HG02759 (cell line): ENCODE measurements around the gene MPV17L2.

ENCODE experiments used
- ATAC-seq: cut with Tn5 transposase; IDR thresholded peaks from one replicate; pipeline ENCODE4 v1.9.1; 2021; ENCODE audit warnings: mild to moderate bottlenecking, moderate library complexity; ENCODE audit not compliant: unreplicated experiment

Gene MPV17L2

GRCh38 chr19:18160493-18160970 lies 32.5 kb upstream of the MPV17L2 start:
- ATAC-seq, result no peak

- ATAC-seq, result peak; percentile 79
These were observed 31.9 kb upstream of the MPV17L2 start for GRCh38 chr19:18160971-18161635.

GRCh38 chr19:18161636-18162002 lies 31.4 kb upstream of the MPV17L2 start:
- ATAC-seq, result no peak

GRCh38 chr19:18164072-18164471 lies 28.9 kb upstream of the MPV17L2 start:
- no peak for ATAC-seq

- ATAC-seq, result no peak
These were observed 27.0 kb upstream of the MPV17L2 start for GRCh38 chr19:18165794-18166544.

GRCh38 chr19:18167011-18167410 lies 26.0 kb upstream of the MPV17L2 start:
- no peak for ATAC-seq

- peak; percentile 32 for ATAC-seq
These were observed 24.9 kb upstream of the MPV17L2 start for GRCh38 chr19:18167975-18168645.

GRCh38 chr19:18168673-18169381 lies 24.2 kb upstream of the MPV17L2 start:
- no peak for ATAC-seq

- peak; percentile 26 for ATAC-seq
These were observed 22.2 kb upstream of the MPV17L2 start for GRCh38 chr19:18170714-18171255.

GRCh38 chr19:18171605-18172327 lies 21.3 kb upstream of the MPV17L2 start:
- ATAC-seq, result no peak

GRCh38 chr19:18172331-18173053 lies 20.5 kb upstream of the MPV17L2 start:
- ATAC-seq, result no peak

GRCh38 chr19:18173054-18173571 lies 19.9 kb upstream of the MPV17L2 start:
- ATAC-seq, result peak; percentile 7

GRCh38 chr19:18173572-18174288 lies 19.3 kb upstream of the MPV17L2 start, which contains the start of gene IFI30:
Gene IFI30, plus strand, starts transcription at chr19:18173813. Its CDS starts 29 bp downstream, at chr19:18173842.
- peak; percentile 57 for ATAC-seq

- no peak for ATAC-seq
These were observed 18.0 kb upstream of the MPV17L2 start for GRCh38 chr19:18174983-18175382.

GRCh38 chr19:18176367-18177310 lies 16.4 kb upstream of the MPV17L2 start:
- ATAC-seq, result no peak

GRCh38 chr19:18179957-18180356 lies 13.1 kb upstream of the MPV17L2 start:
- ATAC-seq, result no peak

- no peak for ATAC-seq
These were observed 9.5 kb upstream of the MPV17L2 start for GRCh38 chr19:18183529-18183928.
